Keratinocyte (primary cell): Measurements from ENCODE around the gene USP12.

Source experiments
- EZH2 ChIP-seq: IDR thresholded peaks from one replicate; pipeline ENCODE4 v1.6.1; 2012; ENCODE audit warnings: inconsistent platforms, mild to moderate bottlenecking, low read length, moderate library complexity
- TF ChIP-seq, protein P1 (sequence below), 3 experiments: IDR thresholded peaks in 1 of 3; conservative IDR thresholded peaks in 1 of 3; optimal IDR thresholded peaks in 1 of 3; 2 replicates in 2 of 3; 3 replicates in 1 of 3; pipeline versions ENCODE3 to v1.5.1; 2011; ENCODE audit warnings: low read length in 3 of 3, mild to moderate bottlenecking in 3 of 3, moderate library complexity in 2 of 3, control low read depth in 1 of 3, inconsistent platforms in 1 of 3; ENCODE audit not compliant: insufficient read depth in 2 of 3; ENCODE audit errors: extremely low read depth in 1 of 3

DNA sequence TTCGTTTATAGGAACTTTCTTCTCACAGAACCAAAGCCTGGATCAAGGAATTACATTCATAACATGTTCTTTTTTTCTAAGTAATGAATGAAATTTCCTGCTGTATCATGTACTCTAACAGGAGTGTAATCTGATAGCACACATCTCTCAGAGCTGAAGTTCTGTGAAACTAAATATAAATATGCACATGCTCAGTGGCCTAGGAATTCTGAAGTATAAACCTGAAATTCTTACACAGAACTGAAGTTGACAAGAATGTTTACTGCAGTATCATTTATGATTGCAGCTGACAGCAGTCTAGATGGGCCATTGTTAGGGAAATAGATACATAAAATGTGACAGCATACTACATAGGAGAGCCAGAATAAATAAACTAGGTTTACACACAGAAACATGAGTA, 54.5 kb downstream of the USP12 start:
- TF ChIP-seq, protein P1, sequence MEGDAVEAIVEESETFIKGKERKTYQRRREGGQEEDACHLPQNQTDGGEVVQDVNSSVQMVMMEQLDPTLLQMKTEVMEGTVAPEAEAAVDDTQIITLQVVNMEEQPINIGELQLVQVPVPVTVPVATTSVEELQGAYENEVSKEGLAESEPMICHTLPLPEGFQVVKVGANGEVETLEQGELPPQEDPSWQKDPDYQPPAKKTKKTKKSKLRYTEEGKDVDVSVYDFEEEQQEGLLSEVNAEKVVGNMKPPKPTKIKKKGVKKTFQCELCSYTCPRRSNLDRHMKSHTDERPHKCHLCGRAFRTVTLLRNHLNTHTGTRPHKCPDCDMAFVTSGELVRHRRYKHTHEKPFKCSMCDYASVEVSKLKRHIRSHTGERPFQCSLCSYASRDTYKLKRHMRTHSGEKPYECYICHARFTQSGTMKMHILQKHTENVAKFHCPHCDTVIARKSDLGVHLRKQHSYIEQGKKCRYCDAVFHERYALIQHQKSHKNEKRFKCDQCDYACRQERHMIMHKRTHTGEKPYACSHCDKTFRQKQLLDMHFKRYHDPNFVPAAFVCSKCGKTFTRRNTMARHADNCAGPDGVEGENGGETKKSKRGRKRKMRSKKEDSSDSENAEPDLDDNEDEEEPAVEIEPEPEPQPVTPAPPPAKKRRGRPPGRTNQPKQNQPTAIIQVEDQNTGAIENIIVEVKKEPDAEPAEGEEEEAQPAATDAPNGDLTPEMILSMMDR (optimal IDR thresholded peaks at IDR 0.05 in 1 of 3, IDR thresholded peaks at IDR 0.05 in 1 of 3, conservative IDR thresholded peaks at IDR 0.05 in 1 of 3; ENCODE audit: extremely low read depth in 1 of 3, insufficient read depth in 2 of 3, low read length in 3 of 3): no peak
- TF ChIP-seq EZH2: no peak
